HG03565 (cell line): ENCODE measurements around the gene IFNA2.
"Not testable (repeated sequence)": the region's sequence is repeated elsewhere in the genome, so short reads cannot be mapped to it uniquely, and the experiment has no call there.

Experiments
- ATAC-seq: cut with Tn5 transposase; IDR thresholded peaks from one replicate; pipeline ENCODE4 v1.9.1; 2021; ENCODE audit warnings: mild to moderate bottlenecking, moderate library complexity; ENCODE audit not compliant: unreplicated experiment

The IFNA2 gene

GRCh38 chr9:21383627-21384026 lies 1.6 kb downstream of the IFNA2 start:
- no peak for ATAC-seq

GRCh38 chr9:21381448-21382339 lies 3.5 kb downstream of the IFNA2 start:
- peak; percentile 98 for ATAC-seq

GRCh38 chr9:21371467-21371866 lies 13.7 kb downstream of the IFNA2 start:
- ATAC-seq = not testable (repeated sequence)

DNA sequence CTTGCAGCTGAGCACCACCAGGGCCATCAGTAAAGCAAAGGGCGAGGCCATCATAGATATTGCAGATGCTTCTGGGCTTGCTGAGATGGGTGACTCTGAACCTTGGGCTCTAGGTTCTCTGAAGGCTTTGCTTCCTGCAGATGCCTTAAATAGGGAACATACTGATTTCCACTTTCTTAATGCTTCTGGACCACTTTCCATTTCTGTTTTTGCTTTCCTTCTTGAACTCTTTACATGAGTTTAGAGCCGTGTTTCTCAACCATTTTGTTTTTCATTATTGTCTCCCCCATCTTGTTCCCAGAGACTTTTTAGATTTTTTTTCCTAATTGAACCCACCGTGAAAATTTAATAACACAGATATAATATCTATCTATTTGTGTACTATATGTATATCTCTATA lies 17.2 kb downstream of the IFNA2 start, which contains the start of gene IFNA13:
Gene IFNA13 (minus strand): TSS at position 101 of the 400 bp plus-strand sequence. CDS start 47 bp downstream, at position 54.
- no peak for ATAC-seq

- peak; percentile 90 for ATAC-seq
Measured at GRCh38 chr9:21367169-21367568, 18.0 kb downstream of the IFNA2 start.

DNA sequence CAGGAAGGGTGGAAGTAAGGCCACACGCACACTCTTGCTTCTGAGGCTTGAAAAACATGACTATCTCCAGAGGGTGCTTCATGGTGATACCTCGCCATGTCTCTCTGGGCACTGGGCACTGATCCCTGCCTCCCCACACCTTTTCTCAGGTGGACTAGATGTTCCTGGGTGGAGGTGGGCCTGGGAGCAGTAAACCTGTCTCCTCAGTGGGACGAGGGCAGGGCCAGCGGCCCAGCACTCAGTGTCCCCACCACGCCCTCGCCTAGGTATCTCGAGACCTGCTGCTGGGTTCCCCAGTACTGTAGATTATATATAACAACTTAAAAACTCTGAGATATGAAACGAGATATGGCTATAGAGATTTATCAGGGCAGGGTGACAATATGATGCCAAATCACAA lies 22.9 kb downstream of the IFNA2 start:
- ATAC-seq = no peak

GRCh38 chr9:21357479-21358460 lies 27.4 kb downstream of the IFNA2 start:
- peak; percentile 94 for ATAC-seq

DNA sequence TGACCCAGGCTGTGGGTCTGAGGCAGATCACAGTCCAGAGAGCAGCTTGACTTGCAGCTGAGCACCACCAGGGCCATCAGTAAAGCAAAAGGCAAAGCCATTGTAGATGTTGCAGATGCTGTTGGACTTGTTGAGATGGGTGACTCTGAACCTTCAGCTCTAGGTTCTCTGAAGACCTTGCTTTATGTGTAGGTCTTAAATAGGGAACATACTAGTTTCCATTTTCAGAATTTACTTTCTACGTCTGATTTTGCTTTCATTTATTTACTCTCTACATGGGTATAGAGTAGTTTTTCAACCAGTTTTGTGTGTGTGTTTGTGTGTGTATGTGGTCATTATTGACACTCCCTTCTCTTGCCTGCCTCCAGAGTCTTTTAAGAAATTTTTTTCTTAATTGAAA lies 34.4 kb downstream of the IFNA2 start, which contains the start of gene IFNA6:
Gene IFNA6 (minus strand): TSS at position 101 of the 400 bp plus-strand sequence. CDS start 0 bp downstream, at position 101.
- ATAC-seq = no peak

DNA sequence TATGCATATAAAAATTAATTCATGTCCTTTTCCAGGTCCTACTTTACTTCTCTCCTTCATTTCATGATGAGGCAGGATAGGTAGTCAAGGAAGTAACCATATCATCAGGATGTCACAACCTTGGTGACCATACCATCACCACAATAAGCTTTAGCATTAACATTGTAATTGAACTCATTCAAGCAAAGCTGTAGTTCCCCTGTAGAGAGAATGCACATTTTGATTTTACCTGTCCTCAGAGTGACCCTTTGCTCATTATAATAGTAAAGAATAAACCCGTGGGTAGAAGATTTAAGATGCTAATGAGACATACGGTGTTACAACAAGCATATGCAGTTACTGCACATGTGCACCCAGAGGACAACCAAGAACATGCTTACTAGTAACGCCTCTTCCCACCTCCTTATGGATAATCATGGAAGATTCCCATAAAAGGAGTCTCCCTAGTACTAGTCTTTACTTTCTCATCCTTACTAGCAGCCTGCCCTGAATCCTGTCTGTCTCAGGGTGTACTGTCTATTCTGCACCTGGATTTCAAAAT lies 36.7 kb downstream of the IFNA2 start:
- ATAC-seq = no peak

GRCh38 chr9:21340735-21341134 lies 44.5 kb downstream of the IFNA2 start:
- ATAC-seq = no peak

DNA sequence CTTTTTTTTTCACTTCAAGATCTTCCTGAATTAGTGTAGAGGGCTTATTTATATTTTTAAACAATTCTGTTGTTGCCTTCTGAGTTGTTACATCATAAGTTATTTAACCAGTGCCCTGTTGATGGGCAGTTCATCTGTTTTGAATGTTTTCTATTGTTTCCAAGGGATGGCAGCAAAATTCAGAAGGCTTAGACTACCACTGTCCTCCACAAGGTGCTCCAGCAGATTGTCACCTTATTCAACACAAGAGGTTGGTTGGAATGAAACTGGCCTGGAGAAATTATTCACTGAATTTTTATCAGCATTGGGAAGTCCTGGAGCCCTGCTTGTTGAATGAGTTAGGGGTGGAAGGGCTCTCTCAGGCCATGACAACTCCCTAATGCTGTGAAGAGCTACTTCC lies 48.7 kb downstream of the IFNA2 start:
- no peak for ATAC-seq

- ATAC-seq = peak; percentile 78
Measured at GRCh38 chr9:21334701-21335632, 50.2 kb downstream of the IFNA2 start, which contains the start of gene KLHL9. Gene KLHL9 (minus strand): TSS chr9:21335404. CDS start chr9:21334859, 545 bp downstream.
